ENCODE results near the gene CDC6.

The CDC6 gene

GRCh38 chr17:40287494-40288369 is at the start of gene CDC6:
TSS of gene CDC6 (plus strand) at chr17:40287879. CDS start at chr17:40289421, 1,542 bp downstream.
- H3K27me3 ChIP-seq (replicated peaks; ENCODE audit: control insufficient read depth, insufficient read depth, low read length): no peaks in the 10 kb centered on the region
- peaks cover 8% of the 10 kb centered on the region for H3K36me3 ChIP-seq (ENCODE audit: control insufficient read depth, insufficient read depth, low read length)
- DNase-seq (ENCODE audit: extremely low read depth, insufficient read length): peak; percentile 98
- peak within 1 kb of the TSS; percentile 74 for H3K4me3 ChIP-seq (replicated peaks; ENCODE audit: low read depth, low read length)
- no peak for TF ChIP-seq CTCF (IDR thresholded peaks at IDR 0.05; ENCODE audit: insufficient read depth, low read length, poor library complexity, severe bottlenecking)

- H3K4me3 ChIP-seq (replicated peaks; ENCODE audit: low read depth, low read length): no peak overlapping the region
- H3K27me3 ChIP-seq (replicated peaks; ENCODE audit: control insufficient read depth, insufficient read depth, low read length): no peaks in the 10 kb centered on the region
- H3K36me3 ChIP-seq (ENCODE audit: control insufficient read depth, insufficient read depth, low read length): no peaks in the 10 kb centered on the region
- no peak for DNase-seq (ENCODE audit: extremely low read depth, insufficient read length)
- TF ChIP-seq CTCF (IDR thresholded peaks at IDR 0.05; ENCODE audit: insufficient read depth, low read length, poor library complexity, severe bottlenecking): no peak
These were observed 46.3 kb upstream of the CDC6 start for GRCh38 chr17:40241252-40241834.

GRCh38 chr17:40242774-40243173 is 44.9 kb upstream of the CDC6 start:
- no peaks in the 10 kb centered on the region for H3K36me3 ChIP-seq (ENCODE audit: control insufficient read depth, insufficient read depth, low read length)
- no peaks in the 10 kb centered on the region for H3K27me3 ChIP-seq (replicated peaks; ENCODE audit: control insufficient read depth, insufficient read depth, low read length)
- TF ChIP-seq CTCF (IDR thresholded peaks at IDR 0.05; ENCODE audit: insufficient read depth, low read length, poor library complexity, severe bottlenecking): no peak
- H3K4me3 ChIP-seq (replicated peaks; ENCODE audit: low read depth, low read length): no peak overlapping the region
- no peak for DNase-seq (ENCODE audit: extremely low read depth, insufficient read length)

GRCh38 chr17:40243761-40244160 is 43.9 kb upstream of the CDC6 start:
- Histone ChIP-seq H3K36me3 (ENCODE audit: control insufficient read depth, insufficient read depth, low read length) (no peaks in the 10 kb centered on the region), H3K27me3 (replicated peaks; ENCODE audit: control insufficient read depth, insufficient read depth, low read length) (no peaks in the 10 kb centered on the region), H3K4me3 (replicated peaks; ENCODE audit: low read depth, low read length) (no peak overlapping the region)
- TF ChIP-seq CTCF (IDR thresholded peaks at IDR 0.05; ENCODE audit: insufficient read depth, low read length, poor library complexity, severe bottlenecking): no peak
- no peak for DNase-seq (ENCODE audit: extremely low read depth, insufficient read length)

GRCh38 chr17:40244255-40244654 is 43.4 kb upstream of the CDC6 start:
- no peak for TF ChIP-seq CTCF (IDR thresholded peaks at IDR 0.05; ENCODE audit: insufficient read depth, low read length, poor library complexity, severe bottlenecking)
- DNase-seq (ENCODE audit: extremely low read depth, insufficient read length): no peak
- no peaks in the 10 kb centered on the region for H3K36me3 ChIP-seq (ENCODE audit: control insufficient read depth, insufficient read depth, low read length)
- H3K27me3 ChIP-seq (replicated peaks; ENCODE audit: control insufficient read depth, insufficient read depth, low read length): no peaks in the 10 kb centered on the region
- no peak overlapping the region for H3K4me3 ChIP-seq (replicated peaks; ENCODE audit: low read depth, low read length)
